Right hindlimb (tissue), 1 donor: Measurements from ENCODE around the gene ZSCAN20.
"Not testable (repeated sequence)": the region's sequence is repeated elsewhere in the genome, so short reads cannot be mapped to it uniquely, and the experiment has no call there.

Experiments
- DNase-seq: peaks from one replicate; pipeline ENCODE4 v3.0.0-alpha.2; 2018

ZSCAN20 gene

DNA sequence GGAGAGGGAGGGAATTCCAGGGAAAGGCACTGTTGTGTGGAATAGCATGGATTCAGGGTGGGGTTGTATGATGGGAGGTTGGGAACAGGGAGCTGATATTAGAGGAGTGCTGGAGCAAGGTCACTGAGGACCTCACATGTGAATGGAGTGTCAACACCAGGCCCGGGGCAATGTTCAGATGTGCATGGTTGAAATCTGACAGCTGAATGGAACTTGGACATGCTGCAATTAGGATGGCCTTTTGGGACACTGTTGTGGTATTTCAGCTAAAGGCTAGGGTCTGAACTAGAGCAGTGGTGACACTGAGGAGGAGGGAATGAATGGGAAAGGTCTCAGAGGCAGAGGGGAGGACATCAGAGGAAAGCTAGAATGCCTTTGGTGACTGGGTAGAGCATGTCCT lies 25.0 kb downstream of the ZSCAN20 start:
- no peak for DNase-seq

GRCh38 chr1:33500547-33500946 lies 28.1 kb downstream of the ZSCAN20 start:
- DNase-seq, result no peak

DNA sequence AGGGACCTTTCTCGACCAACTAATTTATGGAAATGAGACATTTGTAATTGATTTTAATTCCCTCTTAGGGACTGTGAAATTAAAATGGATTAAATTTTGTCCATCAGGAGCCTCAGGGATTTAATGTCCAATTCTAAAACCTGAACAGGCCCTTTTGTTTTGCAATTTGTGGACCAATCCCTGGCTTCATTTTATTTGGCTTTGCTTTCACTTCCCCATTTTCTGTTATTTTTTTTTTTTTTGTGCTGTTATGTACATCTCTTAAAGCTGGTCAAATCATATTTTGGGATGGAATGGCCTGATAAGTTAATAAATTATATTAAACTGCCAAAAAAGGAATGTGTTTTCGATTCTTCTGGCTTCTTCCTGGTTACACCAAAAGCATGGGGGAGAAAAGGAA lies 28.9 kb downstream of the ZSCAN20 start:
- DNase-seq, result no peak

- no peak for DNase-seq
These were observed 29.3 kb downstream of the ZSCAN20 start for GRCh38 chr1:33501774-33502173.

DNA sequence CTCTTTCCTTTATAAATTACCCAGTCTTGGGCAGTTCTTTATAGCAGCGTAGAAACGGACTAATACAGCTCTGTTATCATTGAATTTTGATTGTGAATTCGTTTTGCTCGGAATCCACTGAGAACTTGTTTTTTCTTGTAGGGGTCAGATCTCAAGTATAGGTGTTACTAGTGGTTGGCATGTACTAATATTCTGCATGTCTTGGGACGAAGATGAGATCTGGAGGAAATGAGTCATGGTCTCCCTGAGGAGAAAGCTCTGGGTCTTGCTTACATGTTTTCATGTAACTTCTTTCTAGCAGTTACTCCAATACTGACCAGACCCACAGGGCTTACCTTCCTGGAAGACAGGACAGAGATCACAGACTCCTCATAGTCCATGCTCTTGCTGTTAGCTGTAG lies 30.3 kb downstream of the ZSCAN20 start:
- DNase-seq, result no peak

- DNase-seq, result no peak
These were observed 31.1 kb downstream of the ZSCAN20 start for GRCh38 chr1:33503506-33503905.

DNA sequence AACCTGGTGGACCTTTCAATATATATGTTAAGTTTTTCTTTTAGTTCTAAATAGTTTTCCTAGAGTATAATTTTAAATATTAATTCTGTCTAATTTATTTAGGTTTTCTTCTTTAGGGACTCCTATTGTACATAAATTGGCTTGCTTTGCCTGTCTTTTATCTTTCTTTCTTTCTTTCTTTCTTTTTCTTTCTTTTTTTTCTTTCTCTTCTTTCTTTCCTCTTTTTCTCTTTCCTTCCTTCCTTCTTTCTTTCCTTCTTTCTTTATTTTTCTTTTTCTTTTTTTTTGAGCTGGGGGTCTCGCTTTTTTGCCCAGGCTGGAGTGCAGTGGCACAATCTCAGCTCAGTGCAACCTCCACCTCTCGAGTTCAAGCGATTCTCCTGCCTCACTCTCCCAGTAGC lies 35.2 kb downstream of the ZSCAN20 start:
- no peak for DNase-seq

- no peak for DNase-seq
These were observed 35.7 kb downstream of the ZSCAN20 start for GRCh38 chr1:33508151-33508550.

- not testable (repeated sequence) for DNase-seq
These were observed 36.8 kb downstream of the ZSCAN20 start for GRCh38 chr1:33509276-33509675.

- DNase-seq, result no peak
These were observed 40.0 kb downstream of the ZSCAN20 start for GRCh38 chr1:33512226-33513011.

GRCh38 chr1:33515112-33515511 lies 42.7 kb downstream of the ZSCAN20 start:
- no peak for DNase-seq

GRCh38 chr1:33515607-33516006 lies 43.2 kb downstream of the ZSCAN20 start:
- no peak for DNase-seq

- no peak for DNase-seq
These were observed 44.0 kb downstream of the ZSCAN20 start for GRCh38 chr1:33516428-33516827.

DNA sequence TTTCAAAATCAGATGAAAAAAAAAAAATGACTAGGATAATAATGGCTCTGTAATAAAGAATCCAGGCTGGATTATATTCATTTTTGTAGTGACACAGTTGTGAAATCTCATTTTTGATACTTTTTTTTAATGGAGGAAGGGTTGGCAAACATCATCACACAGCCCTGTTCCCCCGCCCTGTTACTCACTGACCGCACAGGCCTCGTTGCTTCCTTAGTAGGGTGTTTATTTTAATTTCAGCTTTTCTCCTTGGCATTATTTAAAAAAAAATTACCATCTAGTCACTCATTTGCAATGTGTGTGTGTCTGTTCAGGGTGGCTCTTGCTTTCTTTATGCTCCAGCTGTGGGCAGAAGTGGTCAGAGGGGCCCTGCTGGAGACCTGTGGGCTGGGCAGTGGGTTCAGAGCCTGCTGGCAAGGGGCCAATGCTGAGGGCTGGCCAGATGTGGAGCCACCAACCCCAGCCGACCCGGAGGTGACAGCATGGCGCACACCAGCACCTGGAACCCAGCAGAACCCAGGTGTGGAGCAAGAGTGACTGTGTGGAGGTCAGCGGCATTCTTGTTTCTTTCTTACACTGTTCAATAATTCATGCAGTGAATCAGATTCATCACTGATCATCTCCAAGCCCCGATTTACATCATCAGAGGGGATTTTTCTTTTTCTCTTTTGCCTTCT lies 44.6 kb downstream of the ZSCAN20 start:
- no peak for DNase-seq

- DNase-seq, result no peak
These were observed 45.3 kb downstream of the ZSCAN20 start for GRCh38 chr1:33517596-33518250.

GRCh38 chr1:33519240-33519884 lies 46.9 kb downstream of the ZSCAN20 start:
- no peak for DNase-seq

DNA sequence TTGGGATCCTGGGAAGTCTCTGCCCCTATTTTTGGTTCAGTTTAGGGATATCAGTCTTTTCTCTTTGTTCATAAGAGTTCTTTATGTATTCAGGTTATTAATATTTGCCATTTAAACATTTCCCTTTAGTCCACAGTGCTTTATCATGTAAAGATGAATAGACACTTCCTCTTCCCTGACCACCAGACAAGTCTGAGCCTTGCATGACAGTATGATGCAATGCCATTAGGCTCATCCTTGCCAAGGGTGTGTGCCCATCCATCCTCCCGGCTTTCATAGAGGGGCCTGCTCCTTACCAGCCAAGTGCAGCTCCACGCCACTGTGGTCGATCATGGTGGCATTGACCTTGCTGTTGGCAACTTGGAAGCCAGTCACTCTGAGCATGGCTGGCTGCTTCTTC lies 52.1 kb downstream of the ZSCAN20 start:
- no peak for DNase-seq

- no peak for DNase-seq
These were observed 55.5 kb downstream of the ZSCAN20 start for GRCh38 chr1:33527934-33528333.

GRCh38 chr1:33529957-33530356 lies 57.5 kb downstream of the ZSCAN20 start:
- no peak for DNase-seq

DNA sequence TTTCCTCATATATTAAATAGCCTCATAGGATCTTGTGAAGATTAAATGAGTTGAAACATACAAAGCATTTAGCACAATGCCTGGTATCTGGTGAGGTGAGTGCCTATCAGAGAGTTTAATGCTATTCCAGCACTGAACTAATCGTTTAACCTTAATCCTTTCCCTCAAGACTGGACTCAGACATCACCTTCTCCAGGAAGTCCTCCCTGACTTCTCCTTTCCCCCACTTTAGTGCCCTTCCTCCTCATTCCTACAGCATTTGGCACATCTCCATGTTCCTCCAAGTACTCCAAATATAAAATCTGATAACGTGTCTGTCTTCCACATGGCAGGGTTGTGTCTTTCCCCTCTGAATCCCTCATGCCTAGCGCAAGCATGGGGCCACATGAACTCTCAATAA lies 59.8 kb downstream of the ZSCAN20 start:
- no peak for DNase-seq

- no peak for DNase-seq
These were observed 60.5 kb downstream of the ZSCAN20 start for GRCh38 chr1:33532936-33533335.

- DNase-seq, result no peak
These were observed 62.9 kb downstream of the ZSCAN20 start for GRCh38 chr1:33535334-33535733.

- DNase-seq, result no peak
These were observed 65.4 kb downstream of the ZSCAN20 start for GRCh38 chr1:33537885-33538284.

DNA sequence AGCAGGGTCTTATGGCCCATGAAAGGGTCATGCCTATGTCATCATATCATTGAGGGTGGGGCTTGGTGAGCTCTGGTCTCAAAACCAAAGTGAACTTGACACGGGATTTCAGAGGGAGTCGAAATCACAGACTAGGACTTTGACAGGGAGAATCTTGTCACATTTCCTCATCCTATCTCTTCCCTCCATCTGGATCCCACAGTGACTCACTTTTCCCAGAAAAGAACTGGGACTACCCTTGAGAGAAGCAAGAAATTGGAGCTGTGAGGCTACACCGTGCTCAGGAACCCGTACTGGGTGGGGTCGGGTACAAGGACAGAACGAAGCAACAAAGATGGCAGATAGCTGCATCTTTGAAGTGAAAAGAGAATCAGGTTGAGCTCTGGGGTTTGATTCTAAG lies 69.5 kb downstream of the ZSCAN20 start:
- DNase-seq, result no peak
